Calu3 (cell line): ENCODE data around the gene TNNI2. TPM values are rescaled to one million over a fixed set of nuclear protein-coding genes. Genes with fewer than 3 reads are reported as not detected.

Experiments
- BruUV-seq: library from RNA; stranded (reverse); fragments of 400-500 nt; replicated peaks from 2 replicates; lab custom pipeline; 2021; lab: Mats Ljungman, UMichigan
- CTCF ChIA-PET: fragments of 300-600 bp; sonication (Branson Sonifier 250); formaldehyde crosslinking; loops from one replicate; lab custom pipeline; 2022; ENCODE audit warnings: antibody characterized with exemption; lab: Charles Lee
- DNase-seq: peaks from one replicate; pipeline ENCODE4 v3.0.0; 2022
- H3K27ac Mint-ChIP-seq: one replicate; pipeline ENCODE4 v1.8.0; 2022; ENCODE audit warnings: mixed read lengths; ENCODE audit not compliant: unreplicated experiment
- H3K27me3 Mint-ChIP-seq: one replicate; pipeline ENCODE4 v1.8.0; 2022; ENCODE audit warnings: mixed read lengths; ENCODE audit not compliant: unreplicated experiment
- H3K36me3 Mint-ChIP-seq: one replicate; pipeline ENCODE4 v1.8.0; 2022; ENCODE audit warnings: mild to moderate bottlenecking, moderate library complexity, mixed read lengths; ENCODE audit not compliant: insufficient read depth, unreplicated experiment
- H3K4me1 Mint-ChIP-seq: one replicate; pipeline ENCODE4 v1.8.0; 2022; ENCODE audit warnings: mild to moderate bottlenecking, low read depth, mixed read lengths; ENCODE audit not compliant: unreplicated experiment
- H3K4me3 Mint-ChIP-seq: one replicate; pipeline ENCODE4 v1.8.0; 2022; ENCODE audit warnings: mild to moderate bottlenecking, low read depth, moderate library complexity, mixed read lengths; ENCODE audit not compliant: unreplicated experiment
- H3K9me3 Mint-ChIP-seq: one replicate; pipeline ENCODE4 v1.8.0; 2022; ENCODE audit warnings: low read depth, mixed read lengths; ENCODE audit not compliant: unreplicated experiment
- intact Hi-C: fragments of 100-400 bp; cut with micrococcal nuclease; formaldehyde crosslinking; loops from one replicate; pipeline ENCODE4 v1.10.0; 2022; ENCODE audit not compliant: unreplicated experiment
- total RNA-seq: library from RNA; stranded (reverse); gene quantifications from 2 replicates; pipeline ENCODE4 v1.2.3, GENCODE V29; 2022
- TF ChIP-seq, protein P1 (sequence below): fragments of 200-600 bp; IDR thresholded peaks from one replicate; pipeline ENCODE4 v1.8.0; 2022; ENCODE audit warnings: antibody characterized with exemption; ENCODE audit not compliant: unreplicated experiment

The TNNI2 gene
- total RNA-seq, 1 experiment from 2014 or later: 1.3 TPM

DNA sequence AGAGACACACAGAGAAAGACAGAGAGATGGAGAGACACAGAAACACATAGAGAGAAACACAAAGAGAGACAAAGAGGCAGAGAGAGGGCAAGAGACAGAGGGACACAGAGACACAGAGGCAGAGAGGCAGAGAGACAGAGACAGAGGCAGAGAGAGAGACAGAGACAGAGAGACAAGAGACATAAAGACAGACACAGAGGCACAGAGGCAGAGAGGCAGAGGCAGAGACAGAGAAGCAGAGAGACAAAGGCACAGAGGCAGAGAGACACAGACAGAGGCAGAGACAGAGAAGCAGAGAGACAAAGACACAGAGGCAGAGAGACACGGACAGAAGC is 6.3 kb downstream of the TNNI2 start:
- H3K4me1 Mint-ChIP-seq: peaks cover 24% of the 10 kb centered on the region
- TF ChIP-seq, protein P1, sequence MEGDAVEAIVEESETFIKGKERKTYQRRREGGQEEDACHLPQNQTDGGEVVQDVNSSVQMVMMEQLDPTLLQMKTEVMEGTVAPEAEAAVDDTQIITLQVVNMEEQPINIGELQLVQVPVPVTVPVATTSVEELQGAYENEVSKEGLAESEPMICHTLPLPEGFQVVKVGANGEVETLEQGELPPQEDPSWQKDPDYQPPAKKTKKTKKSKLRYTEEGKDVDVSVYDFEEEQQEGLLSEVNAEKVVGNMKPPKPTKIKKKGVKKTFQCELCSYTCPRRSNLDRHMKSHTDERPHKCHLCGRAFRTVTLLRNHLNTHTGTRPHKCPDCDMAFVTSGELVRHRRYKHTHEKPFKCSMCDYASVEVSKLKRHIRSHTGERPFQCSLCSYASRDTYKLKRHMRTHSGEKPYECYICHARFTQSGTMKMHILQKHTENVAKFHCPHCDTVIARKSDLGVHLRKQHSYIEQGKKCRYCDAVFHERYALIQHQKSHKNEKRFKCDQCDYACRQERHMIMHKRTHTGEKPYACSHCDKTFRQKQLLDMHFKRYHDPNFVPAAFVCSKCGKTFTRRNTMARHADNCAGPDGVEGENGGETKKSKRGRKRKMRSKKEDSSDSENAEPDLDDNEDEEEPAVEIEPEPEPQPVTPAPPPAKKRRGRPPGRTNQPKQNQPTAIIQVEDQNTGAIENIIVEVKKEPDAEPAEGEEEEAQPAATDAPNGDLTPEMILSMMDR: no peak
- H3K9me3 Mint-ChIP-seq: no peaks in the 10 kb centered on the region
- no peak overlapping the region for H3K27ac Mint-ChIP-seq
- H3K4me3 Mint-ChIP-seq: no peak overlapping the region
- no TSS peak for BruUV-seq
- intact Hi-C loops: no loop called here
- CTCF ChIA-PET: no interaction called here
- no peak for DNase-seq
- peaks cover 7% of the 10 kb centered on the region for H3K36me3 Mint-ChIP-seq
- peaks cover 41% of the 10 kb centered on the region for H3K27me3 Mint-ChIP-seq

DNA sequence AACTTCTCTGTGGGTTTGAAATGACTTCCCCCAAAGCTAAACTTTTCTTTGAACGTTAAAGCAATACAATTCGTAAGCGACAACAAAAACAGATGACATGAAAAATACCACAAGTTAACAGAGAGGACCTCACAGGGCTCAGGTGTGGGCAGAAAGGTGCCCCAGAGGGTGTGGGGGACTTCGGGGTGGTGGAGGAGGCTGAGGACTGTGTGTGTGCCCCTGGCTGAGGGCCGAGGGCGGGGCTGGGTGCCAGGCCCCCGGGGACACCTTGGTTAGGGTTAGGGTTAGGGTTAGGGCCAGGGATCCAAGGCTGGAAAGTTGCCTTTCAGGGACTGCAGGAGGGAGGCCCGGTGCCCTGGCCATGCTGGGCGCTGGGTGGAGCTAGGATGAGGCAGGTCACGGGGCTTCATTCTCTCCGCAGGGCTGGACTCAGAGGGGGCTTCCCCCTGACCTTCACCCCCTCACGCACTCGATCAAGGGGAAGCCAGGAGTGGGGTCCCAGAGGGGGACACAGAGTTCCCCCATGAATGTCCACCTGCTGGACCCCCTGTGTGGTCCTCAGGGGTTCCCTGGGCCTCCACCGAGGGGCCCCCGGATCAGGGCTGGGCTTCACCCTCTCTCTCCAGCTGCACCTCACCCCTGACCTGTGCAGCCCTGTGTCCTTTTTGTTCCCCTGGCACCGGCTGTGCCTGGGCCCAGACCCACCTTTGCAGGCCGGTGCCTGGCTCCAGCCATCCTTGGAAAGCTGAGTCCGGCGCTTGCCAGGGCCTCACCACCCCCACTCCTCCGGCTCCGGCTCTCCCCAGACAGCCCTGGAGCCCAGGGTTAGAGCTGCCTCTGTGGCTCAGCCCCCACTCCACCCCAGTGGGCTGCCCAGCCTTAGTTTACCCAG is 7.0 kb downstream of the TNNI2 start:
- TF ChIP-seq, protein P1: no peak
- DNase-seq: no peak
- Mint-ChIP-seq H3K27me3 (peaks cover 41% of the 10 kb centered on the region), H3K4me3 (no peak overlapping the region), H3K36me3 (peaks cover 7% of the 10 kb centered on the region), H3K27ac (no peak overlapping the region), H3K9me3 (no peaks in the 10 kb centered on the region), H3K4me1 (peaks cover 24% of the 10 kb centered on the region)
- CTCF ChIA-PET: no interaction called here
- BruUV-seq: no TSS peak
- intact Hi-C loops: no loop called here

DNA sequence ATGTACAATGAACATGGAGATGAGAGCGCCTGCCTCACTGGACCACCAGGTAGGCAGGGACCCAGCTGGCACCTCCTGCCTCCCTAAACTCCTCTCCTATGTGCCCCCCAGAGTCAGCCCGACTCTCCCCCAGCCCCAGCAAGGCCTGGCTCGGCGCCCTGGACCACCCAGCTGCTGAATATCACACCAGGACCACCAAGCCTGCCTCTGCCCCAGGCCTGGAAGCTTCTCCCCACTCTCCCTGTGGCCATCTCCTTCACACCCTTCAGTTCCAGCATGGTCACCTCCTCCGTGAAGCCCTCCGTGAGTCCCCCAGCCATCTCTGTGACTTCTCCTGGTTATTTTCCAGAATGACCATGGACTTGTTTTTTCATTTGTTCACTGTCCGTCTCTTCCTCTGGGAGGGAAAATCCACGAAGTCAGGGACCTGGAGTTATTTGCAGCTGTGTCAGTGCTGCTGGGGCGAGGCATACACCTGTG is 7.7 kb downstream of the TNNI2 start:
- Mint-ChIP-seq H3K27me3 (peaks cover 41% of the 10 kb centered on the region), H3K4me1 (peaks cover 24% of the 10 kb centered on the region), H3K27ac (no peak overlapping the region), H3K4me3 (no peak overlapping the region), H3K36me3 (peaks cover 7% of the 10 kb centered on the region), H3K9me3 (no peaks in the 10 kb centered on the region)
- no peak for DNase-seq
- CTCF ChIA-PET: no interaction called here
- TF ChIP-seq, protein P1: no peak
- BruUV-seq: no TSS peak
- intact Hi-C loops: no loop called here

DNA sequence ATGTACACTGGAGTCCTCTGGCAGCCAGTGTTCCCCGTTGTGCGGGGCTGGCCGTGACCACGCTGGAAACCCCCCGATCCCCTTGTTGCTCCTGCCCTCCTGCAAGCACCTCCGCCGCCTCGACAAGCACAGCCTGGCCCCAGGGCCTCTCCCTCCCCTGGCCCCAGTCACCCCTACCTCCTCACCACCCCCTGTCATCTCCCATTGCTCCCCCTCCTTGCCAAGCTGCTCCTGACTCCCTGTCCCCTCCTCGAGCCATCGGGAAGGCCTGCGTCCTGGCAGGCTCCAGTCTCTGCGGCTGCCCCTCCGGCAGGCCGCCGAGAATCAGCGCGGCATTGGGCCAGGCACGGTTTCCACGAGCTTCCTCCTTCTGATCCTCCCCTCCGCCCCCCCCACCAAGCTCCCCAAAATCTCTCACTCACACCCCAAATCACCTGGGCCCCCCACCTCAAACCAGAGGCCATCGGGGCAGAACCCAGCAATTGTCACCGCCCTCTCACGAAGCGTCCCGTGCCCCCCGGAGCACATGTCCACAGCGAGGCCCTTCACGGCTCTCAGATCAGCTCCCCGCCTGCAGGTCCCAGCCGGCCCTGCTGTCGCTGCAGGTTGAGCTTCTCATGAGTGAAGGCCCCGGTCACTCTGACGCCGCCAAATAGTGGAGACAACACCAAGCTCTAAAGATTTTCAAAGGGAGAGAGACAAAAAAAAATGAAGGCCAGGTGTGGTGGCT is 8.4 kb downstream of the TNNI2 start:
- no peak overlapping the region for H3K4me3 Mint-ChIP-seq
- CTCF ChIA-PET: no interaction called here
- DNase-seq: no peak
- TF ChIP-seq, protein P1: no peak
- peaks cover 42% of the 10 kb centered on the region for H3K27me3 Mint-ChIP-seq
- peaks cover 7% of the 10 kb centered on the region for H3K36me3 Mint-ChIP-seq
- no peak overlapping the region for H3K27ac Mint-ChIP-seq
- peaks cover 24% of the 10 kb centered on the region for H3K4me1 Mint-ChIP-seq
- no TSS peak for BruUV-seq
- intact Hi-C loops: no loop called here
- no peaks in the 10 kb centered on the region for H3K9me3 Mint-ChIP-seq
